ENCODE results near the gene ARL5C.

ARL5C gene

GRCh38 chr17:39165178-39165840, 652 bp downstream of the ARL5C start:
- no peak for DNase-seq

GRCh38 chr17:39164675-39165143, 1.3 kb downstream of the ARL5C start:
- DNase-seq, result peak; percentile 25

- DNase-seq, result no peak
Observed at GRCh38 chr17:39161962-39162361, 4.0 kb downstream of the ARL5C start.

- DNase-seq, result no peak
Observed at GRCh38 chr17:39158623-39159022, 7.3 kb downstream of the ARL5C start.

GRCh38 chr17:39156491-39156890, 9.5 kb downstream of the ARL5C start:
- DNase-seq, result no peak

GRCh38 chr17:39155654-39156053, 10.3 kb downstream of the ARL5C start:
- no peak for DNase-seq

- peak; percentile 69 for DNase-seq
Observed at GRCh38 chr17:39153599-39154051, 12.3 kb downstream of the ARL5C start.

GRCh38 chr17:39151943-39152818, 13.8 kb downstream of the ARL5C start:
- DNase-seq, result no peak

GRCh38 chr17:39151150-39151942, 14.6 kb downstream of the ARL5C start, which contains the start of gene PLXDC1:
TSS of gene PLXDC1 (minus strand) at chr17:39151637. CDS start at chr17:39151437, 200 bp downstream.
- no peak for DNase-seq

- DNase-seq, result no peak
Observed at GRCh38 chr17:39150795-39151149, 15.2 kb downstream of the ARL5C start.

GRCh38 chr17:39150104-39150634, 15.8 kb downstream of the ARL5C start:
- DNase-seq, result no peak

GRCh38 chr17:39147221-39148185, 18.5 kb downstream of the ARL5C start:
- no peak for DNase-seq

- DNase-seq, result no peak
Observed at GRCh38 chr17:39146273-39146672, 19.7 kb downstream of the ARL5C start.

GRCh38 chr17:39145143-39145542, 20.8 kb downstream of the ARL5C start:
- DNase-seq, result no peak

GRCh38 chr17:39144416-39144840, 21.5 kb downstream of the ARL5C start:
- peak; percentile 50 for DNase-seq

- DNase-seq, result no peak
Observed at GRCh38 chr17:39143552-39144093, 22.3 kb downstream of the ARL5C start.

GRCh38 chr17:39141915-39142664, 23.9 kb downstream of the ARL5C start:
- DNase-seq, result no peak

GRCh38 chr17:39141294-39141693, 24.7 kb downstream of the ARL5C start:
- no peak for DNase-seq

GRCh38 chr17:39139561-39139960, 26.4 kb downstream of the ARL5C start:
- no peak for DNase-seq

GRCh38 chr17:39139161-39139511, 26.8 kb downstream of the ARL5C start:
- no peak for DNase-seq

Data from COR-L47 (cell line).